GM21825 (cell line): ENCODE measurements around the gene STARD5.
"Not testable (repeated sequence)": the region's sequence is repeated elsewhere in the genome, so short reads cannot be mapped to it uniquely, and the experiment has no call there.

Experiments
- ATAC-seq: cut with Tn5 transposase; IDR thresholded peaks from one replicate; pipeline ENCODE4 v1.9.1; 2021; ENCODE audit warnings: mild to moderate bottlenecking, moderate library complexity; ENCODE audit not compliant: unreplicated experiment

The STARD5 gene

GRCh38 chr15:81337713-81338157, 13.8 kb upstream of the STARD5 start:
- ATAC-seq = no peak

- no peak for ATAC-seq
These were observed 13.3 kb upstream of the STARD5 start for GRCh38 chr15:81337241-81337640.

GRCh38 chr15:81336568-81336967, 12.6 kb upstream of the STARD5 start:
- ATAC-seq = no peak

GRCh38 chr15:81335631-81336030, 11.7 kb upstream of the STARD5 start:
- ATAC-seq = no peak

- ATAC-seq = no peak
These were observed 11.0 kb upstream of the STARD5 start for GRCh38 chr15:81334768-81335435.

GRCh38 chr15:81333363-81333762, 9.4 kb upstream of the STARD5 start:
- ATAC-seq = no peak

- ATAC-seq = no peak
These were observed 8.4 kb upstream of the STARD5 start for GRCh38 chr15:81332326-81332725.

- ATAC-seq = no peak
These were observed 7.7 kb upstream of the STARD5 start for GRCh38 chr15:81331600-81331999.

GRCh38 chr15:81331141-81331540, 7.2 kb upstream of the STARD5 start:
- not testable (repeated sequence) for ATAC-seq

GRCh38 chr15:81330366-81331090, 6.6 kb upstream of the STARD5 start:
- no peak for ATAC-seq

- ATAC-seq = no peak
These were observed 5.5 kb upstream of the STARD5 start for GRCh38 chr15:81329446-81329845.

- no peak for ATAC-seq
These were observed 3.6 kb upstream of the STARD5 start for GRCh38 chr15:81327516-81327915.

GRCh38 chr15:81326466-81327212, 2.7 kb upstream of the STARD5 start:
- ATAC-seq = no peak

GRCh38 chr15:81323559-81323943, 390 bp downstream of the STARD5 start:
- ATAC-seq = peak; percentile 19

GRCh38 chr15:81322676-81323253, 1.2 kb downstream of the STARD5 start:
- no peak for ATAC-seq

- no peak for ATAC-seq
These were observed 2.3 kb downstream of the STARD5 start for GRCh38 chr15:81321667-81322066.

GRCh38 chr15:81317642-81318017, 6.3 kb downstream of the STARD5 start:
- no peak for ATAC-seq

- no peak for ATAC-seq
These were observed 7.7 kb downstream of the STARD5 start for GRCh38 chr15:81316267-81316666.

GRCh38 chr15:81315452-81316175, 8.3 kb downstream of the STARD5 start:
- ATAC-seq = no peak

- no peak for ATAC-seq
These were observed 9.6 kb downstream of the STARD5 start for GRCh38 chr15:81314378-81314777.

- no peak for ATAC-seq
These were observed 10.3 kb downstream of the STARD5 start for GRCh38 chr15:81313686-81314085.
